ENCODE measurements around the gene ITGBL1.

Gene ITGBL1

GRCh38 chr13:101645871-101646270 lies 193.4 kb downstream of the ITGBL1 start:
- H3K4me1 ChIP-seq (ENCODE audit: control insufficient read depth, insufficient read depth, low read length) = no peaks in the 10 kb centered on the region
- no peaks in the 10 kb centered on the region for H3K36me3 ChIP-seq (ENCODE audit: control insufficient read depth in 2 of 2, insufficient read depth in 1 of 2, low read length in 2 of 2)
- no peak overlapping the region for H3K27ac ChIP-seq (ENCODE audit: extremely low read depth, low read depth, low read length)
- ChIA-PET POLR2A (no interaction called here), CTCF (no interaction called here)
- H3K9me3 ChIP-seq (ENCODE audit: control insufficient read depth, insufficient read depth, low read depth, low read length) = no peaks in the 10 kb centered on the region
- TF ChIP-seq PRDM2 (tag by site-specific recombination; IDR thresholded peaks at IDR 0.05; ENCODE audit: borderline replicate concordance) = no peak
- TF ChIP-seq ZNF626 (tag by site-specific recombination; IDR thresholded peaks at IDR 0.05) = no peak
- TF ChIP-seq ZNF776 (tag by site-specific recombination; IDR thresholded peaks at IDR 0.05; ENCODE audit: borderline replicate concordance) = no peak
- no peak for TF ChIP-seq SALL2 (tag by site-specific recombination; IDR thresholded peaks at IDR 0.05; ENCODE audit: borderline replicate concordance)
- no peak for TF ChIP-seq ZNF121 (tag by site-specific recombination; IDR thresholded peaks at IDR 0.05)
- TF ChIP-seq YY2 (tag by site-specific recombination; IDR thresholded peaks at IDR 0.05) = no peak
- no peak for TF ChIP-seq ZNF670 (tag by site-specific recombination; IDR thresholded peaks at IDR 0.05; ENCODE audit: low read depth)
- TF ChIP-seq BCL11A (tag by site-specific recombination; IDR thresholded peaks at IDR 0.05; ENCODE audit: low read depth) = no peak
- TF ChIP-seq ZNF292 (tag by site-specific recombination; IDR thresholded peaks at IDR 0.05; ENCODE audit: borderline replicate concordance, low read depth) = no peak
- TF ChIP-seq SP3 (tag by site-specific recombination; IDR thresholded peaks at IDR 0.05) = no peak
- TF ChIP-seq ZNF677 (tag by site-specific recombination; IDR thresholded peaks at IDR 0.05) = no peak
- TF ChIP-seq GLIS1 (tag by site-specific recombination; IDR thresholded peaks at IDR 0.05) = no peak
- no peak for TF ChIP-seq ZNF146 (tag by site-specific recombination; IDR thresholded peaks at IDR 0.05)
- TF ChIP-seq ZNF692 (tag by site-specific recombination; IDR thresholded peaks at IDR 0.05) = no peak
- TF ChIP-seq ZBTB44 (tag by site-specific recombination; IDR thresholded peaks at IDR 0.05) = no peak
- no peak overlapping the region for H3K4me3 ChIP-seq (ENCODE audit: low read depth, low read length)

GRCh38 chr13:101647760-101648159 lies 195.3 kb downstream of the ITGBL1 start:
- Histone ChIP-seq H3K36me3 (ENCODE audit: control insufficient read depth in 2 of 2, insufficient read depth in 1 of 2, low read length in 2 of 2) (no peaks in the 10 kb centered on the region), H3K9me3 (ENCODE audit: control insufficient read depth, insufficient read depth, low read depth, low read length) (no peaks in the 10 kb centered on the region), H3K4me3 (ENCODE audit: low read depth, low read length) (no peak overlapping the region), H3K27ac (ENCODE audit: extremely low read depth, low read depth, low read length) (no peak overlapping the region), H3K4me1 (ENCODE audit: control insufficient read depth, insufficient read depth, low read length) (no peaks in the 10 kb centered on the region)
- ChIA-PET POLR2A (no interaction called here), CTCF (no interaction called here)
- TF ChIP-seq ZNF514 (tag by site-specific recombination; IDR thresholded peaks at IDR 0.05) (no peak), SP7 (tag by site-specific recombination; IDR thresholded peaks at IDR 0.05) (no peak), ZNF2 (tag by site-specific recombination; IDR thresholded peaks at IDR 0.05) (no peak), ZNF558 (tag by site-specific recombination; IDR thresholded peaks at IDR 0.05) (no peak), ZNF548 (tag by site-specific recombination; IDR thresholded peaks at IDR 0.05) (no peak), ZBTB17 (tag by site-specific recombination; IDR thresholded peaks at IDR 0.05) (no peak), ZNF23 (tag by site-specific recombination; IDR thresholded peaks at IDR 0.05; ENCODE audit: borderline replicate concordance) (no peak), ZNF600 (tag by site-specific recombination; IDR thresholded peaks at IDR 0.05) (no peak), ZNF585B (tag by site-specific recombination; IDR thresholded peaks at IDR 0.05) (no peak), ZNF114 (tag by site-specific recombination; IDR thresholded peaks at IDR 0.05) (no peak)

Measured in HEK293 (cell line).